Effector CD4-positive, alpha-beta T cell (primary cell): ENCODE measurements around the gene SLX1B. TPM values are rescaled to one million over a fixed set of nuclear protein-coding genes. Genes with fewer than 3 reads are reported as not detected.
"Not testable (repeated sequence)": the region's sequence is repeated elsewhere in the genome, so short reads cannot be mapped to it uniquely, and the experiment has no call there.

Experiments used
- DNase-seq: peaks from one replicate; pipeline ENCODE4 v3.0.0-alpha.2; 2020
- total RNA-seq: gene quantifications from one replicate; lab custom pipeline; 2026; lab: John Stamatoyannopoulos, UW

SLX1B gene
- total RNA-seq = not detected

- DNase-seq = not testable (repeated sequence)
Observed at GRCh38 chr16:29454269-29454668, at the start of gene SLX1B, which contains the start of gene BOLA2. Gene SLX1B, plus strand, starts transcription at chr16:29454533. Gene BOLA2, minus strand, starts transcription at chr16:29454351. Its CDS starts 98 bp downstream, at chr16:29454253.

- DNase-seq = not testable (repeated sequence)
Observed at GRCh38 chr16:29405249-29405648, 49.1 kb upstream of the SLX1B start.

- DNase-seq = not testable (repeated sequence)
Observed at GRCh38 chr16:29423587-29423986, 30.7 kb upstream of the SLX1B start.

- DNase-seq = not testable (repeated sequence)
Observed at GRCh38 chr16:29425390-29425789, 28.9 kb upstream of the SLX1B start.

- DNase-seq = not testable (repeated sequence)
Observed at GRCh38 chr16:29453754-29454153, 579 bp upstream of the SLX1B start.

GRCh38 chr16:29454828-29455227 is 495 bp downstream of the SLX1B start:
- not testable (repeated sequence) for DNase-seq

GRCh38 chr16:29457660-29458059 is 3.3 kb downstream of the SLX1B start:
- DNase-seq = not testable (repeated sequence)

GRCh38 chr16:29459706-29460646 is 5.6 kb downstream of the SLX1B start, which contains the start of gene SULT1A4:
Gene SULT1A4, plus strand, starts transcription at chr16:29459913. Its CDS starts 1,473 bp downstream, at chr16:29461386.
- not testable (repeated sequence) for DNase-seq

- not testable (repeated sequence) for DNase-seq
Observed at GRCh38 chr16:29460647-29461030, 6.3 kb downstream of the SLX1B start.

- not testable (repeated sequence) for DNase-seq
Observed at GRCh38 chr16:29465985-29466824, 11.9 kb downstream of the SLX1B start.

- not testable (repeated sequence) for DNase-seq
Observed at GRCh38 chr16:29466904-29467303, 12.6 kb downstream of the SLX1B start.

GRCh38 chr16:29467654-29468366 is 13.5 kb downstream of the SLX1B start:
- DNase-seq = not testable (repeated sequence)

- peak; percentile 4 for DNase-seq
Observed at GRCh38 chr16:29469660-29470059, 15.3 kb downstream of the SLX1B start.

GRCh38 chr16:29472065-29472464 is 17.7 kb downstream of the SLX1B start:
- not testable (repeated sequence) for DNase-seq

GRCh38 chr16:29482276-29482675 is 27.9 kb downstream of the SLX1B start:
- not testable (repeated sequence) for DNase-seq

- not testable (repeated sequence) for DNase-seq
Observed at GRCh38 chr16:29506308-29506707, 52.0 kb downstream of the SLX1B start, which contains the start of gene NPIPB12. Gene NPIPB12, minus strand, starts transcription at chr16:29506408.
